Endothelial cell of umbilical vein (primary cell): Measurements from ENCODE around the gene ITPRIPL2. TPM values are rescaled to one million over a fixed set of nuclear protein-coding genes. Genes with fewer than 3 reads are reported as not detected.

Experiments
- BruUV-seq: library from RNA; stranded (reverse); fragments of 400-500 nt; replicated peaks from 2 replicates; lab custom pipeline; 2021; lab: Mats Ljungman, UMichigan
- CTCF ChIA-PET: fragments of 300-600, 350-600 bp; sonication (Branson Sonifier 250); formaldehyde crosslinking; loops from one replicate; lab custom pipeline; 2021; ENCODE audit warnings: antibody characterized with exemption, inconsistent platforms; lab: Charles Lee
- POLR2A ChIA-PET: fragments of 300-600, 350-600 bp; sonication (Branson Sonifier 250); formaldehyde crosslinking; loops from one replicate; lab custom pipeline; 2021; ENCODE audit warnings: antibody characterized with exemption, inconsistent platforms; lab: Charles Lee
- DNase-seq: peaks from one replicate; pipeline ENCODE4 v3.0.0-alpha.2; 2011; ENCODE audit warnings: low read depth, low spot score
- FAIRE-seq: peaks from 2 replicates; lab custom pipeline; 2011; peaks lifted over from hg19 to GRCh38; lab: Jason Lieb, UNC
- H2AFZ ChIP-seq: 2 replicates; pipeline ENCODE4 v1.6.0; 2012; ENCODE audit warnings: low read depth, low read length, control low read depth, inconsistent platforms
- H3K27ac ChIP-seq: 2 replicates; pipeline ENCODE4 v1.5.1; 2011; ENCODE audit warnings: low read depth, mild to moderate bottlenecking, control low read depth, low read length, moderate library complexity; ENCODE audit not compliant: insufficient read depth
- H3K27me3 ChIP-seq, 2 experiments: 2 replicates each; pipeline versions ENCODE4 v1.6.0 to v1.6.1; 2011; ENCODE audit warnings: low read length in 2 of 2, mixed read lengths in 1 of 2; ENCODE audit not compliant: control insufficient read depth in 2 of 2, insufficient read depth in 2 of 2
- H3K36me3 ChIP-seq, 2 experiments: 2 replicates in 1 of 2; 3 replicates in 1 of 2; pipeline ENCODE4 v1.5.1; 2011; ENCODE audit warnings: low read length in 2 of 2, mild to moderate bottlenecking in 1 of 2, moderate library complexity in 1 of 2; ENCODE audit not compliant: control insufficient read depth in 2 of 2, insufficient read depth in 2 of 2; ENCODE audit errors: extremely low read depth in 1 of 2
- H3K4me1 ChIP-seq: 3 replicates; pipeline ENCODE4 v1.5.1; 2011; ENCODE audit warnings: mild to moderate bottlenecking, low read length; ENCODE audit not compliant: control insufficient read depth, insufficient read depth; ENCODE audit errors: extremely low read depth
- H3K4me2 ChIP-seq: 2 replicates; pipeline ENCODE4 v1.6.1; 2011; ENCODE audit warnings: low read length, control low read depth, mixed read lengths; ENCODE audit not compliant: insufficient read depth
- H3K4me3 ChIP-seq, 3 experiments: fragments of 200-600 bp in 1 of 3; sonication (generic), shearing (Covaris generic) in 1 of 3; replicated peaks in 1 of 3; 2 replicates each; pipeline ENCODE4 v1.5.1; 2011 to 2016; ENCODE audit warnings: control low read depth in 3 of 3, low read length in 3 of 3, mild to moderate bottlenecking in 2 of 3, inconsistent platforms in 1 of 3, low read depth in 1 of 3, moderate library complexity in 1 of 3; ENCODE audit not compliant: insufficient read depth in 1 of 3
- H3K79me2 ChIP-seq: 2 replicates; pipeline ENCODE4 v1.6.0; 2012; ENCODE audit warnings: low read length, inconsistent platforms; ENCODE audit not compliant: control insufficient read depth, insufficient read depth
- H3K9ac ChIP-seq: replicated peaks from 2 replicates; pipeline ENCODE3; 2011; ENCODE audit warnings: low read length, control low read depth; ENCODE audit not compliant: insufficient read depth; ENCODE audit errors: extremely low read depth
- H3K9me1 ChIP-seq: replicated peaks from 3 replicates; pipeline ENCODE4 v1.6.0; 2011; ENCODE audit warnings: mild to moderate bottlenecking, low read length; ENCODE audit not compliant: control insufficient read depth, insufficient read depth; ENCODE audit errors: extremely low read depth
- H3K9me3 ChIP-seq: replicated peaks from 2 replicates; pipeline ENCODE4 v1.5.1; 2012; ENCODE audit warnings: low read length, inconsistent platforms; ENCODE audit not compliant: control insufficient read depth, insufficient read depth
- H4K20me1 ChIP-seq: replicated peaks from 2 replicates; pipeline ENCODE3; 2011; ENCODE audit warnings: mild to moderate bottlenecking, low read length; ENCODE audit not compliant: control insufficient read depth, insufficient read depth; ENCODE audit errors: extremely low read depth
- CTCF ChIP-seq, 2 donors: IDR thresholded peaks; 1 replicate in 1 of 2; 2 replicates in 1 of 2; pipeline ENCODE4 v1.5.1; 2011; ENCODE audit warnings: low read length in 2 of 2, mild to moderate bottlenecking in 2 of 2, moderate library complexity in 2 of 2, control low read depth in 1 of 2, inconsistent platforms in 1 of 2, low read depth in 1 of 2; ENCODE audit not compliant: insufficient read depth in 1 of 2; ENCODE audit errors: extremely low read depth in 1 of 2
- GATA2 ChIP-seq: IDR thresholded peaks from 2 replicates; pipeline ENCODE4 v1.7.0; 2011; ENCODE audit warnings: low read depth, mild to moderate bottlenecking, moderate library complexity, mixed read lengths, low read length; ENCODE audit not compliant: insufficient read length, insufficient read depth
- JUN ChIP-seq: IDR thresholded peaks from 2 replicates; pipeline ENCODE4 v1.6.1; 2011; ENCODE audit warnings: borderline replicate concordance, low read depth; ENCODE audit not compliant: insufficient read length, insufficient read depth
- MAX ChIP-seq: IDR thresholded peaks from 2 replicates; pipeline ENCODE4 v1.6.1; 2011; ENCODE audit not compliant: insufficient read depth, insufficient read length
- MYC ChIP-seq: IDR thresholded peaks from one replicate; pipeline ENCODE4 v1.6.1; 2011; ENCODE audit warnings: mild to moderate bottlenecking, low read depth, low read length
- POLR2A ChIP-seq: IDR thresholded peaks from 2 replicates; pipeline ENCODE4 v1.6.1; 2012; ENCODE audit warnings: low read depth, mild to moderate bottlenecking, control low read depth, low read length
- dilution Hi-C: fragments of 300-500 bp; cut with MboI; formaldehyde crosslinking; loops from one replicate; pipeline ENCODE4 v1.15.0; 2019; ENCODE audit warnings: low sequenced_read_pairs; ENCODE audit not compliant: extremely low pct_ligation_motif_present
- intact Hi-C: fragments of 100-400 bp; cut with micrococcal nuclease; formaldehyde crosslinking; loops from one replicate; pipeline ENCODE4 v1.10.0; 2022
- polyA plus RNA-seq, 4 experiments: library from polyadenylated mRNA; depleted of rRNA in 3 of 4; stranded (reverse) in 3 of 4; unstranded in 1 of 4; fragments of >200 nt; gene quantifications; 2 replicates each; pipeline versions ENCODE4 v1.2.1 to v1.2.3, GENCODE V29; 2011 to 2012; ENCODE audit warnings: missing spikeins in 1 of 4
- total RNA-seq: library from RNA; stranded (reverse); gene quantifications from 2 replicates; pipeline ENCODE4 v1.2.3, GENCODE V29; 2021

ITPRIPL2 gene
- total and polyA plus RNA-seq, 2 donors (not counting 3 experiments of a cell fraction or from before 2014, with no cell fraction given) = 10.9 to 40.8 TPM

- Histone ChIP-seq H4K20me1 (no peaks in the 10 kb centered on the region), H3K4me1 (peaks cover 11% of the 10 kb centered on the region), H3K9me3 (no peaks in the 10 kb centered on the region), H2AFZ (no peak overlapping the region), H3K27ac (no peak overlapping the region), H3K4me2 (no peak overlapping the region), H3K9ac (no peak overlapping the region), H3K4me3 (no peak overlapping the region), H3K36me3 (peaks cover 0 to 2% of the 10 kb centered on the region in 2 experiments), H3K79me2 (no peaks in the 10 kb centered on the region), H3K9me1 (no peaks in the 10 kb centered on the region), H3K27me3 (no peaks in the 10 kb centered on the region)
- intact Hi-C loops = no loop called here
- FAIRE-seq (no peak), DNase-seq (no peak)
- dilution Hi-C loops = no loop called here
- CTCF ChIA-PET = no interaction called here
- POLR2A ChIA-PET = no interaction called here
- no TSS peak for BruUV-seq
- TF ChIP-seq POLR2A (no peak), MAX (no peak), MYC (no peak), GATA2 (no peak), CTCF (IDR thresholded peaks at IDR 0.05; ENCODE audit: extremely low read depth in 1 of 2, insufficient read depth in 1 of 2, low read depth in 1 of 2, low read length in 2 of 2) (no peak)
These were observed 12.5 kb downstream of the ITPRIPL2 start for GRCh38 chr16:19126300-19126699.

GRCh38 chr16:19127205-19127604, 13.4 kb downstream of the ITPRIPL2 start:
- no TSS peak for BruUV-seq
- no peak overlapping the region for H2AFZ ChIP-seq
- intact Hi-C loops (no loop called here), dilution Hi-C loops (no loop called here)
- H3K4me2 ChIP-seq = no peak overlapping the region
- H3K9ac ChIP-seq = no peak overlapping the region
- ChIA-PET CTCF (interaction anchor here (1.0 to 1.1 kb wide), 3 partner anchors 9 to 52 kb away, joined by 3 read pairs; no protein-coding TSS in a partner anchor), POLR2A (no interaction called here)
- no peaks in the 10 kb centered on the region for H3K9me1 ChIP-seq
- FAIRE-seq = no peak
- no peaks in the 10 kb centered on the region for H3K27me3 ChIP-seq
- H3K36me3 ChIP-seq = no peaks in the 10 kb centered on the region
- peaks cover 20% of the 10 kb centered on the region for H3K4me1 ChIP-seq
- no peak overlapping the region for H3K27ac ChIP-seq
- H3K4me3 ChIP-seq = no peak overlapping the region
- no peak for TF ChIP-seq JUN
- no peak for TF ChIP-seq GATA2
- no peaks in the 10 kb centered on the region for H4K20me1 ChIP-seq
- H3K79me2 ChIP-seq = no peaks in the 10 kb centered on the region
- DNase-seq = no peak
- H3K9me3 ChIP-seq = no peaks in the 10 kb centered on the region
